GM19324 (cell line): ENCODE results near the gene TBK1.
"Not testable (repeated sequence)": the region's sequence is repeated elsewhere in the genome, so short reads cannot be mapped to it uniquely, and the experiment has no call there.

Source experiments
- ATAC-seq: cut with Tn5 transposase; IDR thresholded peaks from one replicate; pipeline ENCODE4 v1.9.1; 2021; ENCODE audit warnings: mild to moderate bottlenecking, moderate library complexity; ENCODE audit not compliant: unreplicated experiment, low FRiP score

The TBK1 gene

DNA sequence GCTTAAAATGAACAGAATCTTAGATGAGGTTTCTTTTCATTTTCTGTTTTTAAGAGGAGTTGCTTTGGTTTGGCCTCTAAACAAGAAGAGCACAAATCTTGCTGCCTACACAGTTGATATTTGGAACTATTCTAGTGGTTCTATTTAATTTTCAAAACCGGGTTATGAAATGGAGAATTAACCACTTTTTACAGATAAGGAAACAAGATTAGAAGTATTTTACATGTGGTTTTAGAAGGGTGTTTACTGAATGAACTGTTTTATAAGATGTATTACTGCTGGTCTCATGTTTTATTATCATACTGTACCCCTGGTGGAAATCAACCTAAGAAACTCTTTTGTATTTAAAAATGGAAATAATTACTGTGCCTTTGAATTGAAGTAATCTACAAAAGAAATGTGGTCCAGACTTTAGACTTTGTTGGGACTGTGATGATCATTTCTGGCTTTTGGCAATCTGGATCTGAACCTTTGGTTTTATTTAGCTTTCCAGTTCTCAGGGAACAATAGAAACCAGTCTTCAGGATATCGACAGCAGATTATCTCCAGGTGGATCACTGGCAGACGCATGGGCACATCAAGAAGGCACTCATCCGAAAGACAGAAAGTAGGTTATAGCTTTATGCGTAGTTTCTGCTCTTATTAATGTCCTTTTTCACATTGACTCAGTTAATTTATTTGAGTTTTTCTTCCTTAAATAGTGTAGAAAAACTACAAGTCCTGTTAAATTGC is 43.2 kb downstream of the TBK1 start:
- ATAC-seq = no peak

DNA sequence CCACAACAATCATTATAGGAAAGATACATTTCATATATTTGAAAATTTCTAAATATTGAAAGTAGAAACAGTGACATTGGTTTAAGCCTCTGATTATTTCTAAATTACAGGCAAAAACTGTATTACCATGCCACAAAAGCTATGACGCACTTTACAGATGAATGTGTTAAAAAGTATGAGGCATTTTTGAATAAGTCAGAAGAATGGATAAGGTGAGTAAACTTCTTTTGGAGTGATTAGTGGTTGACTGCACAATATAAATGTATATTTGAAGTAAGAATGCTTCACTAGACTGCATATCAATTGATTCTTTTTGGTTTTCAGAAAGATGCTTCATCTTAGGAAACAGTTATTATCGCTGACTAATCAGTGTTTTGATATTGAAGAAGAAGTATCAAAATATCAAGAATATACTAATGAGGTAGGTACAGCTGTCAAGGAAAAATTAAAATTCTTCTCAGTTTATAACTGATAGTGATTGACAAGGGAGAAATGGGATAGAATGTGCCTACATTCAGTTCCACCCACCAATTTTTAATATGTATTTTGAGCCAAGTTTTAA is 45.0 kb downstream of the TBK1 start:
- no peak for ATAC-seq

DNA sequence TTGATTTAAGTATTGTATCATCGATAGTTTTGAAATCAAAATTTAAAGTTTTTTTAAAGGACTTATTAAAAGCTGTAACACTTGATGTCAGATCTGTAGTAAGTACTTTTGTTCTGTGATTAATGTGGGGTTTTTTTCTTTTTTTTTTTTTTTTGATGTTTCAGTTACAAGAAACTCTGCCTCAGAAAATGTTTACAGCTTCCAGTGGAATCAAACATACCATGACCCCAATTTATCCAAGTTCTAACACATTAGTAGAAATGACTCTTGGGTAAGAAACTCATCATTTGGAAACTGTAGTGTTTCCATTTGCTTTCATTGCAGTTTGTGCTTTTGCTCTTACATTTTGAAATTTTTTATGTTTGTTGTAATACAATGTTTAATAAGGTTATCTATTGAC is 45.6 kb downstream of the TBK1 start:
- no peak for ATAC-seq

DNA sequence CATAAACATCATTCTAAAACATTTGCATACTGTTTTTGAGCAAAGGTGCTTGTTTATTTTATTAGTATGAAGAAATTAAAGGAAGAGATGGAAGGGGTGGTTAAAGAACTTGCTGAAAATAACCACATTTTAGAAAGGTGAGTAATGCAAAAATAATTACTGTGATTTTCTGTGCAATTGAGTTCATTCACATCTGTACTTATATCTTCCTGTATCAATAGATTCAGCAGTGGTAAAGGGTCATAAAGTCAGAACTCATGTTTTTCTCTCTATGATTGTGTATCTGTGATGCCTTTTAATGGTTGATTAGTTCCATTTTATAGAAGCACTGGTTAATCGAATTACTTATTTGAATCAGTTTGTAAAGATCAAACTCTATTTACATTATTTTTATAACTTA is 46.0 kb downstream of the TBK1 start:
- ATAC-seq = no peak

DNA sequence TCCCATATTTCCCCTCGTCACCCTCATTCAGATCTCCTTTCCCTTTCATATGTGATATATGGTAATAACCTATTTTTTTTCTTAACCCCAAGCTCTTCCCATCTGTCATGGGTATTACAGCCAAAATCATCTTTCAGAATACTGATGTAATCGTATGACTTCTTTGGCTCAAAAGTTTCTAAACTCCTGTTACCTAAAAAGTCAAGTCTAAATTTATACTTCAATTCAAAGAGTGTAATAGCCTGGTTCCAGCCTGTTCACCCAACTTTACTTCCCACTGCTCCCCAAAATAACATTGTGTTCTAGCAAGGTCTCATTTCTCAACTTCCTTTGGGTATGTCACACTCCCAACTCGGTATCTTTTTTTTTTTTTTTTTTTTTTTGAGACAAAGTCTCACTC is 48.5 kb downstream of the TBK1 start:
- ATAC-seq = no peak

DNA sequence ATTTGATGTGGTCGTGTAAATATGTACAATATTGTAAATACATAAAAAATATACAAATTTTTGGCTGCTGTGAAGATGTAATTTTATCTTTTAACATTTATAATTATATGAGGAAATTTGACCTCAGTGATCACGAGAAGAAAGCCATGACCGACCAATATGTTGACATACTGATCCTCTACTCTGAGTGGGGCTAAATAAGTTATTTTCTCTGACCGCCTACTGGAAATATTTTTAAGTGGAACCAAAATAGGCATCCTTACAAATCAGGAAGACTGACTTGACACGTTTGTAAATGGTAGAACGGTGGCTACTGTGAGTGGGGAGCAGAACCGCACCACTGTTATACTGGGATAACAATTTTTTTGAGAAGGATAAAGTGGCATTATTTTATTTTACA is 49.6 kb downstream of the TBK1 start:
- ATAC-seq = no peak

DNA sequence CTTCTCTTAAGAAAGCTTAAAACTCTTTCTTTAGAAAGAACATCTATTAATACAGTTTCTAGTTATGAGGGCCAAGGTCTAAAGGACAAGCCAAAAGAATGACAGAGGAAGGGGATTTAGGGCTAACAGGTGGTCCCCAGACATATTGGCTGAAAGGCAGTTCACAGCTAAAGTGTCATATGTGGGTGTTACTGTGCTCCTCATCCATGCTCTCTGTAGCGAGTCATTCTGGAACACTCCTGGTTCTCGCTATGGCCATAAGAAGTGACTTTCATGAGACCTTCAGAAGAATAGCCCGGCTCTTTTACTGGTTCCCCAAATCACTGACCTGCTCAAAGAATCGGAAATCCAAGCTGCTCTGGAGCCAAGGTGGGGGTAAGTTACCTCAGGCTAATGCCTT is 55.0 kb downstream of the TBK1 start:
- no peak for ATAC-seq

DNA sequence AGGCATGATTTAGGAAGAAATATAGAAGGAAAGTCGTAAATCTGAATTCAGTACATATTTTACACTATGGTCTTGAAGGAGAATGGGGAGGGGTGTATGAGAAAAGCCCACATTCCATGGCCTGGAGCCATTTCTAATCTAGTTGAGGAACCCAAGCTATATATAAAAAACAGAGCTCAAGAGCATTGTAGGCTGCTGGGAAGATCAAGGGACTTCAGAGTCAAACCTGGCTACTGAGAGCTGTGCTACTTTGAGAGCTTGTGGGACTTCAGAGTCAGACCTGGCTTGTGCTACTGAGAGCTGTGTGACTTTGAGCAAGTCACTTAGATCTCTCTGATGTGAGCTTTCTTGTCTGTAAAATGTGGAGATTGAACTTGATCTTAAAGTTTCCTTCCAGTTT is 58.7 kb downstream of the TBK1 start:
- no peak for ATAC-seq

DNA sequence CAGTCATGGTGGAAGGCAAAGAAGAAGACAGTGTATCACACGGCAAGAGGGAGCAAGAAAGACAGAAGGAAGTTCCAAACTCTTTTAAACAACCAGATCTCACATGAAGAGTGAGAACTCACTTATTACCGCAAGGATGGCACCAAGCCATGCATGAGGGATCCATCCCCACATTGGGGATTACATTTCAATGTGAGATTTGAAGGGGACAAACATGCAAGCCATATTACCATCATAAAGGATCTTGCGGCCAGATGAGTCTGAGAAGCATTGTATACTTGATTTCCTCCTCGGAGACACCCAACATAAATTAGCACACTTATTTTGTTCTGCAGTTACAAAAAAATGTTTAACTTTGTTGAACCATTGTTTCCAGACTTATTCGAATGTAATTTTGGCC is 66.5 kb downstream of the TBK1 start:
- ATAC-seq = no peak

DNA sequence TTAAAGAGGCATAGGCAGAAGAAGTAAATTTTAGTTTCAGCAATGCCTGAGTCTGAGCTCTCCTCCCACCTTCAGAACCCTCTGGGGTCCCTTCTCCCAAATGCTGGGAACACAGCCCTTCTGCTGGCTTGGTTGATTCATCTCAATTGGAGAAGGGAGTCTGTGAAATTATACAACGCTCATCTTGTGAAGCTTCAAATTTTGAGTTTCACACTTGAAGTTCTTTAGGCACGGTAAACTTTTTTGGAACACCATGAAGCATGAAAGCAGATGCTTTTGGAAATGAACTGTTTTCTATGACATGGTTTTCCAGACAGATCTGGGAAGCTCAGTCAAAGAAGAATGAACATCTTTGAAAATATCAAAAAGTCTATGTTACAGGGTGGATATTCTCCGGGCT is 69.9 kb downstream of the TBK1 start:
- ATAC-seq = no peak

DNA sequence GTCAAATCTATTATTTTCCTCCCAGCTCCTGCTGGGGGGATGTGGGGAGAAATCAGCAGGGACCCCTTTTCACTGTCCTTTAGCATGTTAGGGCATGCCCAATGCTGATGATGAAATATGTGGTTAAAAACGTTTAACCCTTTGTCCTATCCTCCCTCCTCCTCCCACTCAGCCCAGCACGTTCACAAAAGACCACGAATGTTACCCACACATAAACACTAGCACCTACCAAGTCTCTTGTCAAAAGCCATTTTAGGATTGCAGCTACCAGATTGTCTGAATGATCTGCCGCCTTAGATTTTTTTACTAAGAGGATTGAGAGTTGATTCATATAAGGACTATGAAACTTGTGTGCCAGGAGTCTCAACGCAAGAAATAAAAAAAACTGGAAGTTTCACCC is 70.4 kb downstream of the TBK1 start:
- ATAC-seq = no peak

DNA sequence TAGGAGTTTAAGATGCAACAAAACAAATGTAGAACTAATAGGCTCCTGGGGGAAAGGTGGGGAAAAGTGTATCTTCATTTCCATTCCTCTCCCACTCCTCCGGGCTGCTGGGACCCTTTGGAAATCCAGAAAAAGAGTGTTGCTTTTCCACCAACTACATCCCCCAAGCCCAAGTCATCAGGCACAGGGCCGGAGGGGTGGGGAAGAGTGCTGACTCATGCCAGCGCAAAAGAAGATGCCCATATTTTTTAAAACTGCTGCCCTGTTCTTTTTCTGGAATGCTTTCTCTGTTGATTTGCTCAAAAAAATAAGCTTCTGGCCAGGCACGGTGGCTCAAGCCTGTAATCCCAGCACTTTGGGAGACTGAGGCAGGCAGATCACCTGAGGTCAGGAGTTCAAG is 70.9 kb downstream of the TBK1 start:
- ATAC-seq = no peak

DNA sequence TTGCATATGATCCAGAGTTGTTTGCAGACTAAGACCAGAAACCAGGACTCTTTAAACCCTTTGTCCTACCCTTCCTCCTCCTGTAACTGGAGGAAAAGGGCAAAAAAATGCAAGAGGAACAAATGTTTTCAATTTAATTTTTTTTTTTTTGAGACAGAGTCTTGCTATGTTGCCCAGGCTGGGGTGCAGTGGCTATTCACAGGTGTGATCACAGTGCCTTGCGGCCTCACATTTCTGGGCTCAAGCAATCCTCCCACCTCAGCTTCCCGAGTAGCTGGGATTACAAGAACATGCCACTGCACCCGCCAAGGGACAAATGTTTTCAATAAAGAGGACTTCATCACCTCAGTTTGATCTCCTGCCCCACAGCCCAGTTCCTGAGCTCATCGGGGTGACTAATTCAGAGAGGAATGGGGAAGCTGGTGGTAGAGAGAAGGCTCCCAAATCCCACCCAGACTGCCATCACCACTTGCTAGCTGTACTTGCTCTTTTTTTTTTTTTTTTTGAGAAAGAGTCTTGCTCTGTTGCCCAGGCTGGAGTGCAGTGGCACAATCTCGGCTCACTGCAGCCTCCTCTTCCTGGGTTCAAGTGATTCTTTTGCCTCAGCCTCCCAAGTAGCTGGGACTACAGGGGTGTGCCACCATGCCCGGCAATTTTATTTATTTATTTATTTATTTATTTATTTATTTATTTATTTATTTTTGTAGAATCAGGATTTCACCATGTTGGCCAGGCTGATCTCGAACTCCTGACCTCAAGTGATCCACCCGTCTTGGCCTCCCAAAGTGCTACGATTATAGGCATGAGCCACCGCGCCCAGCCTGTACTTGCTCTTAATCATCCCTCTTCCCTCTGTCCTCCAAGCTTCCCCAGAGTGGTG is 71.9 kb downstream of the TBK1 start:
- ATAC-seq = not testable (repeated sequence)

DNA sequence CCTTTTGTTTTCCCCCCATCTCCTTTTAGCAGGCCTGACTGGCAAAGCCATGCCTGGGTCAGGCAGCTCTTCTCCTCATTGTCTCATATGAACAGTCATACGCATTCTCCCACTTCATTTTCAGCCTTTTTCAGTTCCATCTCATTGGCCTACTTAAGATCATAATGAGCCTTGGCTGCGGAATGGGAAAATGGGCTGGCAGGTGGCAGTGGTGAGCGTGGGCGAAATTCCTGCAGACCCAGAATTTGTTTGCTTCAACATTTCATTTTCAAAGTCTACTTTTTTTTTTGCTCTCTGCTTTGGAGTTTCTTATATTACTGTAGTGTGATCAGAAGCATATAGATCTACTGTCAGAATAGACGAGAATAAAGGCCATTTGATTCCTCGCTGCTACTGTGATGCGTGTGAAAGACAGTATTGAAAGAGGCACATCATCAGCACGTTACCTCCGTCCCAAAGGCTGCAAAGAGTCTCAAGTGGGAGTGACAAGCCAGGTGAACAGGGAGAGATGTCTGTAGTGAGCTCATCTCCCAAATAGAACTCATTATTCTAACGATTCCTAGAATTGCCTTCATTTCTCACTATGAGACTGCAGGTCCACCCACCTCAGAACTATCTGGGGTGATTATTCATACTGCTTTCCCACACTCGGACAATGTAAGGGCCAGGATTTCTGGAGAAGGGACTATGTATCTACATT is 73.7 kb downstream of the TBK1 start:
- ATAC-seq = no peak

DNA sequence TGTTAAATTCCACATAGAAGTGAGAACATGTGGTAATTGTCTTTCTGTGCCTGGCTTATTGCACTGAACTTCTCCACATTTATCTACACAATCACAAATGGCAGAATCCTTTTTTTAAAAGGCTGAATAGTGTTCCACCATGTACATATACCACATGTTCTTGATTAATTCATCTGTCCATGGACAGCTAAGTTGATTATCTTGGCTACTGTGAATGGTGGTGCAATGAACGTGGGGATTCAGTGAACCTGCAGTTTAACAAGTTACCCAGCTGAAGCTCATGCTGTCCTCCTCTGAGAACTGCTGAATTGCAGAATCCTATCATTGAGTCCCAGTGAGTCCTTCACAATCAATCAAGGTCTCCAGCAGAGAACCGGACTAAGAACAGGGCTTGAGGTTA is 74.9 kb downstream of the TBK1 start:
- ATAC-seq = no peak

DNA sequence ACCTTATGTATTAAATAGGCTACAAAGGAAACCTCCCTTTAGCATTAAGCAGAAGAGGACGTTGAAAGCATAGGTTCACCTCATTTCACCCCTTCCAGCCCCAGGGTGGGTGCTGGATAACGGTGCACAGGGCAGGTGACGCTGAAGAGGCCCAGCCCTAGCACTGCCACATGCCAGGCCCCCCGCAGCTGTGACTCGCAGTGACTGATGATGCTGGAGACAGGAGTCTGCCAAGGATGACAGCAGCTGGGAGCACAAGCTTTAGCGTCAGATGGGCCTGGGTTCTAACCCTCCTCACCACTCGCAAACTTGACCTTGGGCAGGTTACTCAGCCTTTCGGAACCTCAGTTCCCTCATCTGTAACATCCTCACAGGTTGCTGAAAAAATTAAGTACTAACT is 76.7 kb downstream of the TBK1 start:
- no peak for ATAC-seq

DNA sequence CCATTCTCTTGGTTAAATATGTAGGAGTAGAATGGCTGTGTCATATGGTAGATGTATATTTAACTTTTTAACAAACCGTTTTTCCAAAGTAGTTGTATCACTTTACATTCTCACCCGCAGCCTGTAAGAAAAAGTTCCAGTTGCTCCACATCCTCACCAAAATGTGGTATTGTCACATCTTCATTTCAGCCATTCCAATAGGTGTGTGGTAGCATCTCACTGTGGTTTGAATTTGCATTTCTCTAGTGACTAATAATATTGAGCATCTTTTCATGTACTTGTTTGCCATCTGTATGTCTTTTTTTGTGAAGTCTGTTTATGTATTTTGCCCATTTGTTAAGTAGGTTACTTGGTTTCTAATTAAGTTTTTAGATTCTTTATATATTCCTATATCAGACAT is 78.6 kb downstream of the TBK1 start:
- no peak for ATAC-seq

DNA sequence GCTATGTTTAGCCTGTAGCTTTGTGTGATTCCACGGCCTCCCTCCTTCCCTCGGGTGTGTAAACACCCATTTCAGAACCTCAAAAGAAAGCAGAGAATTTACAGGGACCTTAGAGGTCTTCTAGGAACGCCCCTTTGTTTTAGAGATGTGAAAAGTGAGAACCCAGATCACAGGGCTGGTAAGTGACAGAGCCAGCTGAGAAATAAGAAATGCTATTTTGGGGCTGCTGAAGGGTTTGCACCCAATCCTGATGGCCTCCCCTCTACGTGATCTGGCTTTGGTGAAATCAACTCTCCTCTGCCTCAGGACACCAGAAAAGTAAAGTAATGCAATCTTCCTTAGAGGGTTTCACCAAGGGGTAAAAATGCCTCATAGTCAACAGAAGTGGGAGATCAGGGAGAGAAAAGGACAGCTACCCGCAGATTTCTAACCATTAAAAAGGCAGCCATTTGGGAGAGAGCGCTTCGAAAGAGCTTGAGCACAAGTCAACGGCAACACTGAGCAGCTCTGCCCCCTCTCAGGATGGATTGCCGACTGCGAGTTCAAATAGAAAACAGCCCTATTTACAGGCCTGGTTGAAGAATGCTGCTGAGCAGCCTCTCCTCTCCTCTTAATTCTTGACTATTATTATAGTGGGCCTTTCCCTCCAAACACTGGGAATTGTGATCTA is 79.9 kb downstream of the TBK1 start:
- no peak for ATAC-seq

DNA sequence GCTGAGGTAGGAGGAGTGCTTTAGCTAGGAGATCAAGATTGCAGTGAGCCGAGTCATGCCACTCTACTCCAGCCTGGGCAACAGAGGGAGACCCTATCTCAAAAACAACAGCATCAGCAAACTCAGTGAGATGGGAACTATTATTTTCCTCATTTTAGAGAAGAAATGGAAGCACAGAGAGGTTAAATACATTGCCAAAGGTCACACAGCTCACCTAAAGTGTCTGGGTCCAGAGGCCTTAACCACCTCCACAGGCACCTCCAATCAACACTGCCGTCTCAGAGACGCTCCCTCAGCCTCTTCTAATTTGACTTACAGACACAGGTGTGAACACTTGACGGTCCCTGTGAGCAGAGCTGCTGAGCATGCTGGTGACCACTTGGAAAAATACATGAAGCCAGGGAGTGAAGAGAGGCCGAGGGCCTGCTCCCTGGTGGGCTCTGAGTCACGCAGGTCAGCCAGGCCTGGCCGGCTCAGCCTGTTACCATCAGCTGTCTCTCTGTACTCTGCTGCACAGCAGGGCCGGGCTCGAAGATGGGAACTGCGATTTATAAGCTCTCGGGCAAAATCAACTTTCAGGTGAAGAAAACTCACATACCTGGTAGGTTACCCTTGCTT is 80.9 kb downstream of the TBK1 start:
- no peak for ATAC-seq

DNA sequence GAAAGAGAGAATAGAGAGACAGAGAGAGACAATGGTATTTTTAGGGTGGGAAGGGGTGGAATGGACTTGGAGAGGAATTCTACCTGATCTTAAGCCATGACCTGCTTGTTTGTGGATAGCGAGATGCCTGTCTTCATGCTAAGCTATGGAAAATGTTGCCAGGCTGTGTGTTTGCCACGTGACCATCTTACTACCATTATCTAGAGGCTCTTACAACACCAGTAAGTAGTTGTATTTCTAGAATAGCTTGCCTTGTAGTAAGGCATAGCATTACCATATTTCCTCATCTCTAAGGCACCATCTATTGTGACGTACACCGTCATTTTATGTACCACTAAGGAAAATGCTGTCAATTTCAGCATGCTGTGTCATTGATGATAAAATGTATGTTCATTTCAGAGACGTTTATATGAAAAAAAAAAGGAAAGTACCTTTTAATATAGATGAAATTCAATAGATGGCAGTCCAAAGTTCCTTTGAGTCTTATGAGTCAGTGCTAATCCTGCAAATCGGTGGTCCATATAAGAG is 82.8 kb downstream of the TBK1 start:
- no peak for ATAC-seq
